HepG2 (cell line): ENCODE measurements around the gene DENND2A. TPM values are rescaled to one million over a fixed set of nuclear protein-coding genes. Genes with fewer than 3 reads are reported as not detected.

Experiments
- GABPA ChIP-seq, 2 experiments: IDR thresholded peaks; 2 replicates each; pipeline ENCODE4 v1.6.1; 2011 to 2016; ENCODE audit warnings: low read depth in 2 of 2, low read length in 1 of 2, missing biosample characterization in 1 of 2, missing genetic modification characterization in 1 of 2
- GMEB1 ChIP-seq: sonication (generic); formaldehyde crosslinking; IDR thresholded peaks from 2 replicates; pipeline ENCODE4 v1.5.1; 2020; ENCODE audit warnings: missing genetic modification reagents, mild to moderate bottlenecking, borderline replicate concordance
- GZF1 ChIP-seq: sonication (generic); formaldehyde crosslinking; IDR thresholded peaks from 2 replicates; pipeline ENCODE4 v1.5.1; 2020; ENCODE audit warnings: mild to moderate bottlenecking, missing genetic modification reagents
- KAT7 ChIP-seq: IDR thresholded peaks from 2 replicates; pipeline ENCODE4 v1.6.1; 2018; ENCODE audit warnings: borderline replicate concordance, missing compliant biosample characterization
- KDM4B ChIP-seq: sonication (generic); formaldehyde crosslinking; IDR thresholded peaks from 2 replicates; pipeline ENCODE4 v1.4.0; 2020; ENCODE audit warnings: missing genetic modification reagents
- LBX2 ChIP-seq: sonication (generic); formaldehyde crosslinking; IDR thresholded peaks from 2 replicates; pipeline ENCODE4 v1.5.0; 2020; ENCODE audit warnings: missing genetic modification reagents, mild to moderate bottlenecking, borderline replicate concordance
- MIER3 ChIP-seq: IDR thresholded peaks from 2 replicates; pipeline ENCODE4 v1.6.1; 2016; ENCODE audit warnings: missing compliant biosample characterization, borderline replicate concordance
- NCOA2 ChIP-seq: sonication (generic); formaldehyde crosslinking; IDR thresholded peaks from 2 replicates; pipeline ENCODE4 v1.8.0; 2022; ENCODE audit warnings: inconsistent platforms
- SMYD3 ChIP-seq: sonication (generic); formaldehyde crosslinking; IDR thresholded peaks from 2 replicates; pipeline ENCODE4 v1.8.1; 2023; ENCODE audit warnings: mild to moderate bottlenecking, missing genetic modification reagents
- SUZ12 ChIP-seq: fragments of 150-350 bp; IDR thresholded peaks from 2 replicates; pipeline ENCODE4 v1.6.1; 2014; ENCODE audit warnings: low read depth, low read length
- YY1 ChIP-seq: IDR thresholded peaks from 2 replicates; pipeline ENCODE4 v1.6.1; 2011; ENCODE audit warnings: low read length, low read depth, moderate library complexity, mild to moderate bottlenecking; ENCODE audit not compliant: insufficient read depth, insufficient replicate concordance
- ZBTB43 ChIP-seq: sonication (generic); formaldehyde crosslinking; conservative IDR thresholded peaks from 2 replicates; pipeline ENCODE4 v1.4.0; 2020; ENCODE audit warnings: missing genetic modification reagents
- ZMYM2 ChIP-seq: sonication (generic); formaldehyde crosslinking; IDR thresholded peaks from 2 replicates; pipeline ENCODE4 v1.8.0; 2022; ENCODE audit warnings: mild to moderate bottlenecking, missing genetic modification reagents
- ZNF382 ChIP-seq: sonication (generic); formaldehyde crosslinking; IDR thresholded peaks from 2 replicates; pipeline ENCODE4 v1.5.0; 2020; ENCODE audit warnings: missing genetic modification reagents, mild to moderate bottlenecking, borderline replicate concordance
- ZNF407 ChIP-seq: sonication (generic); formaldehyde crosslinking; IDR thresholded peaks from one replicate; pipeline ENCODE4 v1.5.1; 2020; ENCODE audit warnings: mild to moderate bottlenecking, missing genetic modification reagents; ENCODE audit errors: not compliant biosample characterization
- ZNF670 ChIP-seq: sonication (generic); formaldehyde crosslinking; IDR thresholded peaks from 2 replicates; pipeline ENCODE4 v1.8.0; 2022; ENCODE audit warnings: mild to moderate bottlenecking, missing genetic modification reagents, borderline replicate concordance
- ZNF747 ChIP-seq: sonication (generic); formaldehyde crosslinking; IDR thresholded peaks from 2 replicates; pipeline ENCODE4 v1.8.1; 2023; ENCODE audit warnings: missing genetic modification reagents, mild to moderate bottlenecking, borderline replicate concordance
- polyA plus RNA-seq, 8 experiments: library from polyadenylated mRNA; depleted of rRNA in 3 of 8; stranded (reverse) in 7 of 8; unstranded in 1 of 8; fragments of >200 nt; fragmentation: Illumina TruSeq in 4 of 8; extraction: Trizol in 4 of 8; gene quantifications; 2 replicates each; pipeline versions ENCODE4 v1.2.1 to v1.2.3, GENCODE V29; 2011 to 2016; ENCODE audit warnings: low read depth in 4 of 8, missing spikeins in 1 of 8, mixed read lengths in 1 of 8; ENCODE audit not compliant: insufficient read depth in 1 of 8
- total RNA-seq, 5 experiments: library from RNA; depleted of rRNA; stranded (reverse); fragments of >200 nt; fragmentation: Illumina TruSeq; extraction: Trizol; gene quantifications; 2 replicates each; pipeline ENCODE4 v1.2.3, GENCODE V29; 2016; ENCODE audit warnings: low read depth in 1 of 5

Gene DENND2A
- total and polyA plus RNA-seq, 2 of the 13 experiments (the other 11 are each of a cell fraction or from before 2014, with no cell fraction given), result not detected

- TF ChIP-seq ZNF407 (CRISPR knock-in tag), result no peak
- TF ChIP-seq GZF1, result no peak
- TF ChIP-seq NCOA2, result peak; percentile 33; the same call in 1 of the 2 replicates
- TF ChIP-seq ZNF747, result no peak
- peak; percentile 83; the same call in 1 of the 2 replicates for TF ChIP-seq GMEB1 (CRISPR knock-in tag)
- TF ChIP-seq ZBTB43 (CRISPR knock-in tag), result peak; percentile 82; the same call in 1 of the 2 replicates
- TF ChIP-seq ZMYM2 (CRISPR knock-in tag), result 0 out of 2 replicates have a peak, but pooled peaks have one; percentile 36
- TF ChIP-seq MIER3 (CRISPR knock-in tag), result peak; percentile 16; the same call in 1 of the 2 replicates
- TF ChIP-seq SUZ12, result no peak
- TF ChIP-seq ZNF382, result no peak
- peak; percentile 81 for TF ChIP-seq GABPA (IDR thresholded peaks at IDR 0.05; ENCODE audit: low read depth, low read length)
- peak; percentile 94 for TF ChIP-seq GABPA (CRISPR knock-in tag; IDR thresholded peaks at IDR 0.05; ENCODE audit: low read depth)
- TF ChIP-seq SMYD3 (CRISPR knock-in tag), result no peak
- TF ChIP-seq LBX2, result no peak
- no peak; the same call in 1 of the 2 replicates for TF ChIP-seq KAT7 (CRISPR knock-in tag)
- no peak for TF ChIP-seq KDM4B (CRISPR knock-in tag)
- TF ChIP-seq YY1, result peak; percentile 94
- peak; percentile 76; the same call in 1 of the 2 replicates for TF ChIP-seq ZNF670
Observed at GRCh38 chr7:140479062-140479738, 161.4 kb downstream of the DENND2A start, which contains the start of gene MKRN1 (continued).
